GM23338 (cell line): ENCODE results near the gene PABPC1L.

Source experiments
- CREB1 ChIP-seq: fragments of 250-450 bp; sonication (Bioruptor Pico); IDR thresholded peaks from 2 replicates; pipeline ENCODE4 v1.5.0; 2020; ENCODE audit warnings: low read depth, mild to moderate bottlenecking, moderate library complexity
- NANOG ChIP-seq: IDR thresholded peaks from 2 replicates; pipeline ENCODE4 v1.6.1; 2016; ENCODE audit warnings: antibody characterized with exemption, borderline replicate concordance
- POLR2AphosphoS5 ChIP-seq: IDR thresholded peaks from 2 replicates; pipeline ENCODE4 v1.6.1; 2016; ENCODE audit warnings: antibody characterized with exemption, low read depth
- ZNF114 ChIP-seq: fragments of 250-450 bp; sonication (Bioruptor Pico); IDR thresholded peaks from 2 replicates; pipeline ENCODE4 v1.5.0; 2020; ENCODE audit warnings: mild to moderate bottlenecking, moderate library complexity
- TF ChIP-seq, protein P1 (sequence below), 2 experiments: fragments of 200-600 bp in 1 of 2; sonication (generic) in 1 of 2; conservative IDR thresholded peaks; 2 replicates each; pipeline versions ENCODE4 v1.5.1 to v1.6.1; 2016 to 2017; ENCODE audit warnings: antibody characterized with exemption in 2 of 2, low read depth in 2 of 2, mild to moderate bottlenecking in 2 of 2, moderate library complexity in 1 of 2
- TF ChIP-seq, protein P2 (sequence below): IDR thresholded peaks from 2 replicates; pipeline ENCODE4 v1.6.1; 2016; ENCODE audit warnings: antibody characterized with exemption
- TF ChIP-seq, protein P3 (sequence below): IDR thresholded peaks from one replicate; pipeline ENCODE4 v1.6.1; 2018; ENCODE audit warnings: antibody characterized with exemption; ENCODE audit not compliant: unreplicated experiment

DNA sequence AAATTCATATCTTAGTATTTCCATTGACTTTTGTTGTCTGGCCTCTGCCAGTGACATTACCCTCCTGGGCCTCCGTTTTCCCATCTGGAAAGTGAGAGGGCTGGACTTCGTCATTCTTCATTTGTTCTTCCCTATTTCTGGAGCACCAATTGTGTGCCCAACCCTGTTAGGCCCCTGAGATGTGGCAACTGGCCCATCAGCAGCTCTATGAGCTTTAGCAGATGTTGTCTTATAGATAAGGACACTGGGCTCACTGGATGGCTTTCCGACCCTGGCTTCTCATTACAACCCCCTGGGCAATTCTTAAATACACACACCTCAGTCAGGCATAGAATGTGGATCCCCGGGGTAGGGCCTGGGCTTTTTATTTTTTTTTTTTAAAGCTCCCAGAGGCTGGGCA is 14.7 kb downstream of the PABPC1L start:
- TF ChIP-seq CREB1 (CRISPR knock-in tag): no peak
- TF ChIP-seq POLR2AphosphoS5: no peak
- TF ChIP-seq, protein P1, sequence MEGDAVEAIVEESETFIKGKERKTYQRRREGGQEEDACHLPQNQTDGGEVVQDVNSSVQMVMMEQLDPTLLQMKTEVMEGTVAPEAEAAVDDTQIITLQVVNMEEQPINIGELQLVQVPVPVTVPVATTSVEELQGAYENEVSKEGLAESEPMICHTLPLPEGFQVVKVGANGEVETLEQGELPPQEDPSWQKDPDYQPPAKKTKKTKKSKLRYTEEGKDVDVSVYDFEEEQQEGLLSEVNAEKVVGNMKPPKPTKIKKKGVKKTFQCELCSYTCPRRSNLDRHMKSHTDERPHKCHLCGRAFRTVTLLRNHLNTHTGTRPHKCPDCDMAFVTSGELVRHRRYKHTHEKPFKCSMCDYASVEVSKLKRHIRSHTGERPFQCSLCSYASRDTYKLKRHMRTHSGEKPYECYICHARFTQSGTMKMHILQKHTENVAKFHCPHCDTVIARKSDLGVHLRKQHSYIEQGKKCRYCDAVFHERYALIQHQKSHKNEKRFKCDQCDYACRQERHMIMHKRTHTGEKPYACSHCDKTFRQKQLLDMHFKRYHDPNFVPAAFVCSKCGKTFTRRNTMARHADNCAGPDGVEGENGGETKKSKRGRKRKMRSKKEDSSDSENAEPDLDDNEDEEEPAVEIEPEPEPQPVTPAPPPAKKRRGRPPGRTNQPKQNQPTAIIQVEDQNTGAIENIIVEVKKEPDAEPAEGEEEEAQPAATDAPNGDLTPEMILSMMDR (conservative IDR thresholded peaks at IDR 0.05; ENCODE audit: low read depth in 2 of 2): no peak
- TF ChIP-seq, protein P2, sequence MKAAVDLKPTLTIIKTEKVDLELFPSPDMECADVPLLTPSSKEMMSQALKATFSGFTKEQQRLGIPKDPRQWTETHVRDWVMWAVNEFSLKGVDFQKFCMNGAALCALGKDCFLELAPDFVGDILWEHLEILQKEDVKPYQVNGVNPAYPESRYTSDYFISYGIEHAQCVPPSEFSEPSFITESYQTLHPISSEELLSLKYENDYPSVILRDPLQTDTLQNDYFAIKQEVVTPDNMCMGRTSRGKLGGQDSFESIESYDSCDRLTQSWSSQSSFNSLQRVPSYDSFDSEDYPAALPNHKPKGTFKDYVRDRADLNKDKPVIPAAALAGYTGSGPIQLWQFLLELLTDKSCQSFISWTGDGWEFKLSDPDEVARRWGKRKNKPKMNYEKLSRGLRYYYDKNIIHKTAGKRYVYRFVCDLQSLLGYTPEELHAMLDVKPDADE: no peak
- no peak for TF ChIP-seq NANOG
- TF ChIP-seq ZNF114 (CRISPR knock-in tag): no peak
- TF ChIP-seq, protein P3, sequence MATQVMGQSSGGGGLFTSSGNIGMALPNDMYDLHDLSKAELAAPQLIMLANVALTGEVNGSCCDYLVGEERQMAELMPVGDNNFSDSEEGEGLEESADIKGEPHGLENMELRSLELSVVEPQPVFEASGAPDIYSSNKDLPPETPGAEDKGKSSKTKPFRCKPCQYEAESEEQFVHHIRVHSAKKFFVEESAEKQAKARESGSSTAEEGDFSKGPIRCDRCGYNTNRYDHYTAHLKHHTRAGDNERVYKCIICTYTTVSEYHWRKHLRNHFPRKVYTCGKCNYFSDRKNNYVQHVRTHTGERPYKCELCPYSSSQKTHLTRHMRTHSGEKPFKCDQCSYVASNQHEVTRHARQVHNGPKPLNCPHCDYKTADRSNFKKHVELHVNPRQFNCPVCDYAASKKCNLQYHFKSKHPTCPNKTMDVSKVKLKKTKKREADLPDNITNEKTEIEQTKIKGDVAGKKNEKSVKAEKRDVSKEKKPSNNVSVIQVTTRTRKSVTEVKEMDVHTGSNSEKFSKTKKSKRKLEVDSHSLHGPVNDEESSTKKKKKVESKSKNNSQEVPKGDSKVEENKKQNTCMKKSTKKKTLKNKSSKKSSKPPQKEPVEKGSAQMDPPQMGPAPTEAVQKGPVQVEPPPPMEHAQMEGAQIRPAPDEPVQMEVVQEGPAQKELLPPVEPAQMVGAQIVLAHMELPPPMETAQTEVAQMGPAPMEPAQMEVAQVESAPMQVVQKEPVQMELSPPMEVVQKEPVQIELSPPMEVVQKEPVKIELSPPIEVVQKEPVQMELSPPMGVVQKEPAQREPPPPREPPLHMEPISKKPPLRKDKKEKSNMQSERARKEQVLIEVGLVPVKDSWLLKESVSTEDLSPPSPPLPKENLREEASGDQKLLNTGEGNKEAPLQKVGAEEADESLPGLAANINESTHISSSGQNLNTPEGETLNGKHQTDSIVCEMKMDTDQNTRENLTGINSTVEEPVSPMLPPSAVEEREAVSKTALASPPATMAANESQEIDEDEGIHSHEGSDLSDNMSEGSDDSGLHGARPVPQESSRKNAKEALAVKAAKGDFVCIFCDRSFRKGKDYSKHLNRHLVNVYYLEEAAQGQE: no peak
